NCI-H2227 treated with DMSO at 0.1 percent for 48 hours (cell line): ENCODE results near the gene CLCA2.
"Not testable (repeated sequence)": the region's sequence is repeated elsewhere in the genome, so short reads cannot be mapped to it uniquely, and the experiment has no call there.

Experiments used
- DNase-seq: peaks from one replicate; lab custom pipeline; 2025; lab: John Stamatoyannopoulos, UW

CLCA2 gene

DNA sequence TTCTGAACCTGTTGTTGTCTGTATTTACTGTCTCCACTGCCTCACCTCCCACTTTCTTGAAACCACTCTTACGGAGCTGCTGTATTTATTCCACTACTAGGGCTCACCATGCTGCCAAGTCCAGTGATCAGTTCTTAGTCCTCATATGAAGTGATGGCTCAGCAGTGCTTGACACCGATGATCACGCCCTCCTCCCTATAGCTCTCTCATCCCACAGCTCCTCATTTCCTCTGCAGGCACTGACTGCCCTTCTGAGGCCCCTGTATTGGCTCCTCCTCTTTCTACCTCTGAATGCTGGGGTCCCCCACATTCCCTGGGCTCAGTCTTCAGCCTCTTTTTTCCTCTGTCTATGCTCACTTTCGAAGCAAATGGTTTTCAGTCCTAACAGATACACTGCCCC is 48.2 kb downstream of the CLCA2 start:
- no peak for DNase-seq

DNA sequence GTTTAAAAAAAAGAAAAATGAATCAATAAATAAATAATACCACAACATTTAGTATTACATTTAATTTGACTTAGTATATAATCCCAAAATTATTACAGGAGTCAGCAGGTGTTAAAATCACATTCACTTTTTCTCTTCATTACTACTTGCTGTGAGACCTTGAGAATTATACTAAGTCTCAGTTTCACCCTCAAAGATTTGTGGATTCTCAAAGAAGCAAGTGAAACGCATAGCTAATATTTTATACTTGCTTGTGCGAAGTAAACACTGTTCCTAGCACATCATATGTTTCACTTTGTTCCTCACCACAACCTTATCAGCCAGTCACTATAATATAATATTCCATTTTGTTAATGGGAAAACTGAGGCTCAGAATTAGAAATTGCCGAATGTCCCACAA is 48.8 kb downstream of the CLCA2 start:
- no peak for DNase-seq

DNA sequence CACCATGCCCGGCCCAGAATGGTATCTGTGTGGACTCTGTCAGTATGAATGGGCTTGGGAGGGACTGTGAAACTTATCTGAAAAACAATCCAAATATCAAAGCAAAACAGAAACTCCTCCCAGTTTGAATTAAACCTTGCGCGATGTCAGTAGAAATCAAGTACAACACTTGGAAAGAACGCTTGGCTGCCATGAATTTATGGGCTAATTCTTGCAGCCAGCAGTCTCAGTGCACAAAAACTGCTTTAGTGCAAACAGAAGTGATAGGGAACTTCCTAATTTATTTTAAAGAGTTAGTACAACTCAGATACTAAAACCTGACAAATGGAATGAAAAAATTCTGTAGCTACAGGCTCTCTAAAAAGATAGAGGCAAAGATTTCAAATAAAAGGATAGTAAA is 53.3 kb downstream of the CLCA2 start:
- DNase-seq, result no peak

DNA sequence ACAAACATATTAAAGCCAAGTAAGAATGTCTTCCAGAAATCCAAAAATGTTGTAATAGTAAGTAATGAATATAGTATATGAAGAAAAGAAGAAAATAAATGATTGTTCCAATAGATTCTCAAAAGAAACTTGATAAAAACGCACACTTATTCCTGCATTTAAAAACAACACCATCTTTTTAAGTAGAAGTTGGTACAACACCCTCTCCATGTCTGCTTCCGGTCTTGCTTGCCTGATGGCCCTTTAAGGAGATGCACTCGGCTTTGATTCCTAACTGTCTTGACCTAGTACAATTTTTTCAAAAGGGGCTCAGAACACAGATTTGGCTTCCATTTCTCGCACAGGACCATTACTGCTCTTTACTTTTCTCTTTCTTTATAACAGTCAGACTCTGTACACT is 53.7 kb downstream of the CLCA2 start:
- no peak for DNase-seq

DNA sequence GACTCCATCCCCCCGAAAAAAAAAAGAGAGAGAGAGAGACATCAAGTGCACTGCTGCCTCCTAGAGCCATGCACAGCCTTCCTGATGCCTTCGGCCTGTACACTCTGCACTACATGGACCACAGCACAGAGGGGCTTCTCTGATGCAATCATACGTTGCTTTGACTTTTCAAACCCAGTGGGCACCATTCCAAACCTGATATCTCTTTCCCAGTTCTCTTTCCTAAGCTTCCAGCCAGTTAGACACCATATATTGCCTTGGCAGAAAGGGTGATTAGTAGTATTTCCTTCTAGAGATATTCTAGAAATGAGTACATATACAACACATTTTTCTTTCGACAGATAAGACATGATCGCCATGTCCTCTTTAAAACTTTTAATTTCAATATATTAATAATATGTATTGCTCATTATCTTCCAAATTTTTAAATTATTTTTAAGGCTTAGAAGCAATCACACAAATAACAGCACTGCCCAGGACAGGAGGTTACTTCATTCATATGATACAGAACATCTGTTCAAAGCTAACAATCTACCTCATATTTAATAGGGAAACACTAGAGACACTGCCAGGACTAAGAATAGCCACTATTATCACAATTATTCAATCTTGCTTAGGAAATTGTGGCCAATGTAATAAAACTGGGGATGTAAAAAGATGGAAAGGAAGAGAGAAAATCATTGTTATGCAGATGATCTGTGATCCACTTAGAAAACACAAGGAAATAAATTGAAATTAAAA is 54.6 kb downstream of the CLCA2 start:
- no peak for DNase-seq

GRCh38 chr1:86481966-86482365 is 58.0 kb downstream of the CLCA2 start:
- no peak for DNase-seq

DNA sequence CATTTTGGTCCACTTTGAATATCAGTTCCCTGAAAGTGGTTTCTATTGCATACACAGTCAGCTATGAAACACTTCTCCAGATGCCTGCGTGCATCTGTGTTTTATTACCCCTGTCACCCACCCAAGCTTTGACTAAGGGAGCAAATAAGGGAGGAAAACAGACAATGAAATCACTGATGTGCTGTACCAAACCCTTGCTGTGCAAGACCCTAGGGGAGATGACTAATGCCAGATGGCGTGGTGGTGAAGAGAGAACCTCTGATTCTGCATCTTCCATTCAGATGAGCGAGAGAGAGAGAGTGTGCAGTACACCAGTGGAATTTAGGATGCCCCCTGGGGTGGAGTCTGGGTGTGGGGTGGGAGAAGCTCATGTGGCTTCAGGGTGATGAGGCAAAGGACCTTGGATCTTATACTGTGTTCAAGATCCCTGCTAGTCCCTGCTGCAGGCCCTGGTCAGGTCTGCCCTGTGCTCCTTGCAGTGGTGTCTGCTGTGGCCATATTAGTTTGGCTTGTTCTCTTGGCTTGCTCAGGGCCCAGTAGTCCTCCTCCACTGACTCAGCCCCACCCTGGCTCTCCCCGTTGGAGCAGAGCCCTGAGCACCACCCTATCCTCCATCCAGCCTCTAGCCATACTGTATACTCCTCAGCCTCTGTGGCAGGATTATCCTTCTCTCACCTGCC is 63.3 kb downstream of the CLCA2 start:
- DNase-seq, result no peak

DNA sequence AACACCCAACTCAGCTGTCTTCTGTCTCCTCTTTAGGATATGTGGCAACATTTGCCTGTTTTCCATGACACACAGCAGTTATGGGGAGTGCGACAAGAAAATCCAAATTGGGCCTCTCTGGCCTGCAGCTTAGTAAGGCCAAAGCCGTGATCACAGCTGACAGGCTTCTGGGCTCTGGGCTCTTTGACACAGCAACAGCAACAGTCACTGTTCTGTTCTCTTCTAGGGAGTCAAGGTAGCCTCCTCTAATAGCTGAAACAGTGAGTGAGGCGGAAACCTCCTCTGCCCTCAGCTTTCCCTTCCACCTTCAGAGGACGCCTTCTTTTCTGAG is 63.8 kb downstream of the CLCA2 start:
- DNase-seq, result no peak

GRCh38 chr1:86489242-86489878 is 65.4 kb downstream of the CLCA2 start:
- DNase-seq, result no peak

DNA sequence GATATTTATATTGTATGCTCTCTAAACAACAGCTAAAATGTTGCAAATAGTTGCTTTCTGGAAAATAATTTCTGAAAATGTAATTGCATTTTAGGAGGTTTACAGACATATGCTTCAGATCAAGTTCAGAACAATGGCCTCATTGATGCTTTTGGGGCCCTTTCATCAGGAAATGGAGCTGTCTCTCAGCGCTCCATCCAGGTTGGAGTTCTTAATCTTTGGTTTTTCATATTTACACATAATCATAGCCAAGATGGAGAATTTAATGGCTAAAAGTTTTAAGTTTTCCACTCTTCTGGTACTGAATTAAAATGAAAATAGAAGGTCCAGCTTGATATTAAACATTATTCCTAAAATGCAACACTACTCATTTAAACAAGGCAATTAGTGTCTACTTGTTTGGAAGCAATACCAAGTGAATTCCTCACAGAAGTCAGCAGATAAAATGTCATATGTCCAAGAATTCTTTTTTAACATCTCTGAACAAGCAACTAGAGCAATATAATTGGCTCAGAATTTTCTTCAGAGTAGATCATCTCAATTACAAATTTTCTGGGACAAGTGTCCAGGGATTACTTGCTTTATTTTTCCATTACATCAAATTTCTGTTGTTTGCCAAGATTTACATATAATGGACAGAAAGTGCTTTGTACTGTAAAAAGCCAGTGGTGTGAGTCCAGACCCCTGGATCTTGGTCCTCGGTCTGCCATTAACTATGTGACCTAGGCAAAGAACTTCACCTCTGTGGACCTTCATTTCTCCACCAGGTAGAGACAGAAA is 67.4 kb downstream of the CLCA2 start:
- no peak for DNase-seq

DNA sequence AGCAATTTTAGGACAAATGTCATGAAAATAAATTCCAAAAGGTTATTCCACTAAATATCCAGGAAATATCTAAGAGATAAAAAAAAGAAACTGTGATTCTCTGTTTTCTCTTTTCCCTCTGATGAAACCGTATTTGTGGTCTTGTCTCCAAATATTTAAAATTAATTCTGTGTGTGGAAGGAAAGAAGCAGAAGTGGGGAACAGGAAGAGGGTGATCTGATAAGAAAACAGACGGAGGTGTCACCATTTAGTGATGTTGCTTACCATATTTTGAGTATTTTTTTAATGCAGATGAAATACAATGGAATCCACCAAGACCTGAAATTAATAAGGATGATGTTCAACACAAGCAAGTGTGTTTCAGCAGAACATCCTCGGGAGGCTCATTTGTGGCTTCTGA is 74.3 kb downstream of the CLCA2 start:
- no peak for DNase-seq

DNA sequence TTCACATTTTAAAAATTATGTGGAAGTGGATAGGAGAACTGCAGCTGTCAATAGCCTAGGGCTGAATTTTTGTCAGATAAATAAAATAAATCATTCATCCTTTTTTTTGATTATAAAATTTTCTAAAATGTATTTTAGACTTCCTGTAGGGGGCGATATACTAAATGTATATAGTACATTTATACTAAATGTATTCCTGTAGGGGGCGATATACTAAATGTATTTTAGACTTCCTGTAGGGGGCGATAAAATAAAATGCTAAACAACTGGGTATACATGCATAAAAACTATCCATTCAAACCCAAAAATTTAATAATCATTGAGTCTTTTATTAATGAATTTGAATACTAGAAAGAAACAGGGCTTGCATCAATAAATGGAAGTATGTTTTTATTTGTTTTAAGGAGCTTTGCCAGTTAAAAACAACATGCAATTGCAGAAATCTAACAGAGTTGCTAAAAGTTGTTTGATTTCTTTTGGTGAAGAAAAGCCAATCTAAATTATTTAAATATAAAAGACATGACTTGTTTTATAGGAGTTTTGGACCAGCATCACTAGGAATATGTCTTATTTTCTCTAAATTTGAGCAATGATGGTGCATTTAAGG is 76.1 kb downstream of the CLCA2 start:
- no peak for DNase-seq

DNA sequence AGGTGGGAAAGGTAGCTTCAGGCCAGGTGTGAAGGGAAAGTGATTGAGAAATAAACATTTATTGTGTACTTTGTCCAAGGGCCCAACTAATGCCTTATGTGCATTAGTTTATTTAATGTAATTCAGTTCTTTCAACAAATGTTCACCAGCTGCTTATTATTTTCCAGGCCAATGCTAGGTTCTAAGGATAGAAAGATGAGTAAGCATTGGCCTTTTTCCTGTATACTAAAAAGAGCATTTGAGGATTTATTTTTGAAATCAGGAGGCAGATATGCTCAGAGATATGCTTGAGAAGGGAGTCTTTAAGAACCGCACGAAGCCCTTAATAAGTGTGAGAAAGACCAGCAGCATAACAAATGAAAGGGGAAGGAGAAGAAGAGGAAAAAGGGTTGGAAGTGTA is 76.7 kb downstream of the CLCA2 start:
- no peak for DNase-seq

DNA sequence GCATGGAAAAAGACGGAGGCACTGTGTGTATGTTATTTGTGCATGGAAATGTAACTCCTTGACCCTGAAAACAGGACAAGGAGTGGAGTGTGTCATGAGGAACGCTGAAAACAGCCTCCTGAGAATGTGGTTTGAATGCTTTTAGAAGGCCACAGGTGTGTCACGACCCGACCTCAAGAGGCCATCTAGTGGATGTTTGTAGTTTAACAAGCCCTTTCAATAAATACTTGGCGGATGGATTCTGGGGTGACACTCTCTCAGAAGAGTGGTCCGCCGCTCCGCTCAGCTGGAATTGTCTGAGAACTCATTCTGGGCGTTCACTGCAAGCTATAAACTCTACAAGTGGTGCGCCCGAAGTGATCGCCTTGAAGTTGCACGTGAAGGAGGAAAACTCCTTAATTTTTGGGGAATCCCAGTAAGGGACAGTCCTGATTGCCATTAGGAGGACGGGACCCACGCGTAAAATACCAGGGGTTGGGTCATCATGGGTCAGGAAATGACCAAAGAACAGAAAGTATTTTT is 78.2 kb downstream of the CLCA2 start:
- DNase-seq, result not testable (repeated sequence)

DNA sequence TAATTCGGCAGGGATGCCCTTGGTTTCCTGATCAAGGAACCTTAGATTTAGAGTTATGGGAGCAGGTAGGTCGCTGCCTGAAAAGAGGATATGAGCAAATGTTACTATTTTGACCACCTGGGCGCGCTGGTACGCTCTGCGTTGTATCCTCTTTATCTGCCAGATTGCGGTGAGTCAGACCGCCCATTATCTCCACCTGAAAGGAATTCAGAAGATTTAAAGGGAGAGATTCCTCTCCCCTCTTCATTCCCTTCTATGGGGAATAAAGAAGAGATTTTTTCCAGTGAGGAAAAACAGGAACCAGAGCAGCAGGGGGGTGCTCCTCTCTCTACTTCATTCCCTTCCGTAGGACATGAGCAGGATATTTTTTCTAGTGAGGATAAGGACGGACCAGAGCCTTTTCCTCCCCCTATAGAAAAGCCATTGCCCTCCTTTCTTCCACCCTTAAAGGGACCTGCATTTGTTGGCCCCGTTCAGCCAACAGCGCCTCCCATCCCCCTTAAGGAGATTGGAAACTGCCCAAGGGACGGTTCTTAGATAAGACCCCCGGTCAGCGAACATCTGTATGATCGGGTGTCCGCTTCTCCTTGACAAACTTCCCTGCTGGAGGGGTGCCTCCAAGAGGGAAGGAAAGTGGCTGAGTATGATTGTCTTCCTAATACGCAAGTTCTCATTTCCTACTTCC is 78.9 kb downstream of the CLCA2 start:
- DNase-seq, result peak; percentile 43

- DNase-seq, result no peak
These were observed 79.6 kb downstream of the CLCA2 start for GRCh38 chr1:86503406-86504136.

DNA sequence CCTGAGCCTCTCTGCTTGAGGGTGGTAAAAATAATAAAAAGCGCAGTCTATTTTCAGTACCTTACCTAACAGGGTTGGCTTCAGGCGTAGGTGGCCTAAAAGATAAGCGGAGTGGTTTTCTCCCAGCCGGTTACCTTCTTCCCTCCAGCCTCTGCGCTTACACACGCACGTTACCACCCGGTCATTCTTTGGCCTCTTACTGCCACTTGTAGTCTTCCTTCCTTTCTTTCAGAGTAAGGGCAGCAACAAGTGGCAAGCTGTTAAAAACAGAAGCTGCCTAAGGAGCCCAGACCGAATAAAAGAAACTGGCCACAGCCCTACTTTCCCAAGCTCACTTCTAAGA is 80.1 kb downstream of the CLCA2 start:
- no peak for DNase-seq

DNA sequence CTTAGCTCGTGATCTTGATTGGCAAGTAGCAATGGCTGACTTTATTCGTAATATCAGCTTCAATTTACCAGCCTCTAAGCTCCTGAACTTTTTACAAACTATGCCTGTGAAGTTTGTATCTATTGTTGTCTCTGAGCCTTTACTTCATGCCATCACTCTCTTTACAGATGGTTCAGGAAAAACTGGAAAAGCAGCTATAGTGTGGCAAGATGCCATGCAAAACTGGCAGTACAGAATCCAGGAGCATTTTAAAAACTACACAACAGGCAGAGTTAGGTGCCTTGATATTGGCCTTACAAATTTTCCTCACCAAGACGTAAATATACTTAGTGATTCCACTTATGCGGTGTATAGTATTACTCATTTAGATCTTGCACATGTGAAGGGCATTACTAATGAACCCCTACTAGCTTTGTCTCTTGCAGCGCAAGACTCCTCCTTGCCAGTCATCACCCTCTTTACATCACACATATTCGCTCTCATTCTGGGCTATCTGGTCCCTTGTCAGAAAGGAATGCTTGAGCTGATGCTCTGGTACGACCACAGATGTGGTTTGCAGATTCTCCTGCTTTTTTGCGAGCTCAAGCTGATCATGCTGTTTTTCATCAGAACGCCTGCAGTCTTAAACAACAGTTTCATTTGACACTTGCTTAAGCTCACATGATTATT is 81.1 kb downstream of the CLCA2 start:
- DNase-seq, result no peak

DNA sequence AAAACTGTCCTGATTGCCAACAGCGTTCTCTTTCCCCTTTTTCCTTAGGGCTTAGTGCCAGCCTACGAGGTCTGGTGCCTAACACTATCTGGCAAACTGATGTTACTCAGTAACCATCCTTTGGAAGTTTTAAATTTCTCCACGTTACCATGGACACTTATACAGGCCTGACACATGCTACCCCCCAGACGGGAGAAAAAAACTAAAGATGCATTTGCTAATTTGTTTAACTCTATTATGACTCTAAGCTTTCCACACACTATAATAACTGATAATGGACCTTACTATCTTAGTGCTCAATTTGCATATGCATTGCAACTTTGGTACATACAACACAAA is 81.6 kb downstream of the CLCA2 start:
- DNase-seq, result no peak
